WTC11 (cell line): ENCODE measurements around the gene SFT2D2.

Experiments
- ATF2 ChIP-seq: sonication (generic); formaldehyde crosslinking; IDR thresholded peaks from 2 replicates; pipeline ENCODE4 v1.8.1; 2022; ENCODE audit warnings: low read depth, missing genetic modification reagents, borderline replicate concordance
- CREB1 ChIP-seq: sonication (generic); formaldehyde crosslinking; IDR thresholded peaks from 2 replicates; pipeline ENCODE4 v1.8.0; 2023; ENCODE audit warnings: mild to moderate bottlenecking, missing genetic modification reagents
- CTCF ChIP-seq: fragments of 200-600 bp; IDR thresholded peaks from 2 replicates; pipeline ENCODE4 v1.8.0; 2022; ENCODE audit warnings: antibody characterized with exemption
- ELF4 ChIP-seq: sonication (generic); formaldehyde crosslinking; IDR thresholded peaks from 2 replicates; pipeline ENCODE4 v1.8.1; 2022; ENCODE audit warnings: low read depth, mild to moderate bottlenecking, moderate library complexity, missing genetic modification reagents
- GABPB1 ChIP-seq: sonication (generic); formaldehyde crosslinking; IDR thresholded peaks from 2 replicates; pipeline ENCODE4 v1.8.1; 2023; ENCODE audit warnings: mild to moderate bottlenecking, missing genetic modification reagents
- IRF2 ChIP-seq: sonication (generic); formaldehyde crosslinking; IDR thresholded peaks from 2 replicates; pipeline ENCODE4 v1.8.0; 2022; ENCODE audit warnings: low read depth, missing genetic modification reagents, borderline replicate concordance
- JAZF1 ChIP-seq: fragments of 250-450 bp; sonication (Bioruptor Pico); IDR thresholded peaks from 2 replicates; pipeline ENCODE4 v1.9.0; 2021; ENCODE audit warnings: moderate library complexity, mild to moderate bottlenecking, inconsistent platforms
- MAX ChIP-seq: sonication (generic); formaldehyde crosslinking; IDR thresholded peaks from 2 replicates; pipeline ENCODE4 v1.8.0; 2022; ENCODE audit warnings: mild to moderate bottlenecking, missing genetic modification reagents
- NR2C2 ChIP-seq: sonication (generic); formaldehyde crosslinking; IDR thresholded peaks from 2 replicates; pipeline ENCODE4 v1.8.0; 2022; ENCODE audit warnings: mild to moderate bottlenecking, missing genetic modification reagents
- NR3C1 ChIP-seq: sonication (generic); formaldehyde crosslinking; conservative IDR thresholded peaks from 2 replicates; pipeline ENCODE4 v1.8.1; 2023; ENCODE audit warnings: low read depth, mild to moderate bottlenecking, missing genetic modification reagents
- SOX15 ChIP-seq: fragments of 250-450 bp; sonication (Bioruptor Pico); IDR thresholded peaks from 2 replicates; pipeline ENCODE4 v1.9.0; 2021; ENCODE audit warnings: mild to moderate bottlenecking

- TF ChIP-seq ELF4 (no peak), CREB1 (CRISPR knock-in tag) (no peak), JAZF1 (CRISPR knock-in tag) (no peak), NR2C2 (CRISPR knock-in tag) (no peak), CTCF (no peak), IRF2 (CRISPR knock-in tag) (no peak), GABPB1 (CRISPR knock-in tag) (no peak), ATF2 (CRISPR knock-in tag) (no peak), MAX (CRISPR knock-in tag) (no peak), NR3C1 (CRISPR knock-in tag) (no peak), SOX15 (CRISPR knock-in tag) (no peak)
Observed at GRCh38 chr1:168187177-168187576, 38.6 kb upstream of the SFT2D2 start.
